NT2/D1 (cell line): ENCODE results near the gene TRABD2A.

ENCODE experiments used
- YY1 ChIP-seq: IDR thresholded peaks from 2 replicates; pipeline ENCODE4 v1.6.1; 2011; ENCODE audit not compliant: insufficient read length, insufficient read depth
- ZNF274 ChIP-seq: IDR thresholded peaks from 2 replicates; pipeline ENCODE4 v1.6.1; 2011; ENCODE audit warnings: mild to moderate bottlenecking, low read depth, low read length

- TF ChIP-seq YY1 = no peak
- no peak for TF ChIP-seq ZNF274
Measured at GRCh38 chr2:84858937-84859336, 21.9 kb downstream of the TRABD2A start.
